GM10266 (cell line): Measurements from ENCODE around the gene WIPF3.

Experiments
- DNase-seq: peaks from one replicate; pipeline ENCODE4 v3.0.0; 2012; ENCODE audit errors: extremely low spot score
- CTCF ChIP-seq: IDR thresholded peaks from 2 replicates; pipeline ENCODE4 v1.5.1; 2012; ENCODE audit warnings: mild to moderate bottlenecking, low read depth; ENCODE audit not compliant: control insufficient read depth, insufficient read depth; ENCODE audit errors: missing control alignments

The WIPF3 gene

GRCh38 chr7:29877196-29877595 lies 70.9 kb downstream of the WIPF3 start:
- no peak for TF ChIP-seq CTCF
- no peak for DNase-seq

- peak; percentile 49 for TF ChIP-seq CTCF
- DNase-seq: peak; percentile 46
These were observed 71.9 kb downstream of the WIPF3 start for GRCh38 chr7:29878081-29878688.

DNA sequence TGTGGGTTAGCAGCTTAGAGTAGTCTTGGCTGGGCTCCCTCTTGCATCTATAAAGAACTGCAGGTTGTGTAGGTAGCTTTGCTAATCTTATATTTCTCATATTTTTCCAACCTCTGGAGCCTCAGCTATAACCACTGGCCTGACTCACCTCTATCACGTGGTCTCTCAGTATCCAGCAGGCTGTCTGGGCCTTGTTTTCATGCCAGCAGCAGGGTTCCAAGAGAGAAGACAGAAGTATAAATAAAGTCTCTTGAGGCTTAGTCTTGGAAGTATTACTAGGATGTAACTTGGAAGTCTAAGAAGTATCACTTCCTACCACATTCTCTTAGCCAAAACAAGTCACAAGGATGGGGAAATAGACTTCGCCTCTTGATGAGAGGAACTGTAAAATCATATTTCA lies 73.3 kb downstream of the WIPF3 start:
- no peak for TF ChIP-seq CTCF
- DNase-seq: no peak

DNA sequence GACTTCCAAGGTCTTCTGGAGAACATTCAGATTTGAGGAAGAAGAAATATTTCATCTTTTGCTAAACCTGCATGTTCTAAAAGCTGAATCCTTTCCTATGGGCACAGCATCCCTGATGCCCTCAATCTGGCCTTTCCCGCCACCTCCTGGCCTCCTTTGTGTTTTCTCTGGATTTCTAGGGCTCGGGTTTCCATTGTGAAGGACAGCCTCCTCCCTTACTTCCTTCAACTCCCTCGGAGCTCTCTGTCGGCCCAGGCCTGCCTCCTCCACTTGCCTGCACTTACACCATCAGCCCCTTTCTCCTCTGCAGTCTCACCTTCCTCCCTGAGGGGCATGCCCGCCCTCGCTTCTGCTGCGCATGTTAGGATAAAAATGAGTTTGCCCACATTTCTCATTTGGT lies 75.4 kb downstream of the WIPF3 start:
- DNase-seq: no peak
- no peak for TF ChIP-seq CTCF

DNA sequence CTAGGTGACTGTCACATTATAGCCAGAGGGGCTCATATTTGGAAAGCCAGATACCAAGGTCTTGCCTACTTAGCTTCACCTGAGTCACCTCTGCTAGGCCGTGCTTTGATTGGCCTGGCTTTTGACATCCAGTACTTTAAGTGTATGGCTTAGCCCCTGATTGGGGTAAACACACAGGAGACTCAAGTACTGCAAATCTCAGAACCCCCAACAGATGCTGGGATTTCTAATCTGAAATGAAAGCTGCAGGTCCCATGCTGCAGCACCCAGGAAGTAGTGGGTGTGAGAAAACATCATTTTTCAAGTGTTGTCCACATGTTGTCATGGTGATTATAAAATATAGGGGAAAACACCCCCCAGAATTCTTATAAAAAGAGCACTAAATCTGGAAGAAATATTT lies 76.2 kb downstream of the WIPF3 start:
- no peak for DNase-seq
- TF ChIP-seq CTCF: no peak

DNA sequence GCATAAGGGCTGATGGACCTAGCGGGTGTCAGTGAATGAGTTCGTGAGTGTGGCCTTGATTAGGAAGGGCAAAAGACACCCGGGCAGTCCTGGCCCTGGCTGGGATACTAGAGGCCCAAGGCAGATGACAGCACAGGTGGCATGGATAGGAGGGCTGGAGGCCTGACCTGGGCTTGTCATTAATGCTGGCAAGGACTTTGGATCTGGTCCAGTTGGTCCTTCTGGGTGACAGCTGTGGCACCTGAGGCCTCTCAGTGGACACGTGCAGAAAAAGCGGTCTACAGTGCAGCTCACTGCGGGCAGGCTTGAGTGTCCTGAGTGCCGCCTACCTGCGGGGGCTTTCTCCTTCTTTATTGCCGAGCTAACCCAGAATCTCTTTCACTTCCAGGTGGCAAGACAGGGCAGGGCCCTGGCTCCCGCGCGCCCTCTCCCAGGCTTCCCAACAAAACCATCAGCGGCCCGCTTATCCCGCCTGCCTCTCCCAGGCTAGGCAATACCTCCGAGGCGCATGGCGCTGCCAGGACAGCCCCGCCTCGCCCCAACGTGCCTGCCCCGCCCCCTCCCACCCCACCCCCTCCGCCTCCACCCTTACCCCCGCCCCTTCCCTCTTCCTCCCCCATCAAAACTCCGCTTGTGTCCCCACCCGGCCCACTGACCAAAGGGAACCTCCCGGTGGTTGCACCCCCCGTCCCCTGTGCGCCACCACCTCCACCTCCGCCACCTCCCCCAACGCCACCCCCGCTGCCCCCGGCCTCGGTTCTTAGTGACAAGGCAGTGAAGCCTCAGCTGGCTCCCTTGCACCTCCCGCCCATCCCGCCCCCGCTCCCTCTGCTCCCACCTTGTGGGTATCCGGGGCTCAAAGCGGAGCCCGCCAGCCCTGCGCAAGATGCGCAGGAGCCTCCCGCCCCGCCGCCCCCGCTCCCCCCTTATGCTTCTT lies 77.4 kb downstream of the WIPF3 start:
- no peak for TF ChIP-seq CTCF
- DNase-seq: no peak

DNA sequence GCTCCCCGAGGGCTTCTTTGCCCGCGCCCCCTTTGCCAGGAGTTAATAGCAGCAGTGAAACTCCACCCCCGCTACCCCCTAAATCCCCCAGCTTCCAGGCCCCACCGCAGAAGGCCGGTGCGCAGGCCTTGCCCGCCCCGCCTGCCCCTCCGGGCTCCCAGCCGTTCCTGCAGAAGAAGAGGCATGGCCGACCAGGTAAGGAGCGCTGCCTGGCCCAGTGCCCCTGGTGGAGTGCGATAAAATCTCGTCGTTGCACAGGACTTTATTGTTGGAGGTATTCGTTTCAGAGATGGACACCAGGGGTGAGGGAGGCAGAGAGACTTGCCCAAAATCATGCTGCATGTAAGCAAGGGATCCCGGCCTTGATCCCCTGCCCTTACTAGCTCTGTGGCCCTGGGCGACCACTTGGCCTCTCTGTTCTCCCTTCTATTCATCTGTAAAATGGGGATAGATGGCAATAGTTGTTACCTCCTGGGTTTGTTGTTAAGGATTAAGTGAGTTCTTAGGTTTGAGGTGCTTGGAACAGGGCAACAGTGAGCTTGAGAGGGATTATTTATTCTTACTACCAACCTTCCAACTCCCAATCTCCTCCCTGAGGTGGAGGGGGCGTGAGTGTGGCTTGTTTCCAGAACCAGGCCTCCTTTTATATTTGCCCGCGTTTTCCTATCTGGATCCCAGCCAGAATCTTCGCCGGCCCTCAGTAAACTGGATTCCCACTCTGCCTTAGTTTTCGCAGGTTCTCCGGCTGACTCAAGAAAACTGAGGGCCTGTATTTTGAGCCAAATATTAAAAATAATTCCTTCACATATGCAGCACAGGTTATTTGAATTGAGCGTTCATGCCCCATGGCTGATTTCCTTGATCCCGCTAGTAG lies 78.3 kb downstream of the WIPF3 start:
- no peak for TF ChIP-seq CTCF
- DNase-seq: no peak
